Smooth muscle cell (in vitro differentiated cells): ENCODE results near the gene AKT3. TPM values are rescaled to one million over a fixed set of nuclear protein-coding genes. Genes with fewer than 3 reads are reported as not detected.
"Not testable (repeated sequence)": the region's sequence is repeated elsewhere in the genome, so short reads cannot be mapped to it uniquely, and the experiment has no call there.

ENCODE experiments used
- DNase-seq: peaks from one replicate; lab custom pipeline; 2025; ENCODE audit not compliant: unreplicated experiment; lab: John Stamatoyannopoulos, UW
- H2AFZ ChIP-seq: fragments of 200-600 bp; sonication (generic); 2 replicates; pipeline ENCODE4 v1.6.0; 2016; ENCODE audit warnings: antibody characterized with exemption, low read depth, mild to moderate bottlenecking
- H3F3A ChIP-seq: fragments of 200-600 bp; sonication (generic); 2 replicates; pipeline ENCODE4 v1.6.0; 2017; ENCODE audit warnings: antibody characterized with exemption, low read depth
- H3K27ac ChIP-seq: fragments of 200-600 bp; sonication (generic); 2 replicates; pipeline ENCODE4 v1.5.1; 2016; ENCODE audit warnings: low read depth, mild to moderate bottlenecking
- H3K27me3 ChIP-seq: fragments of 200-600 bp; sonication (generic); 2 replicates; pipeline ENCODE4 v1.6.1; 2016; ENCODE audit warnings: low read depth, mild to moderate bottlenecking
- H3K36me3 ChIP-seq: fragments of 200-600 bp; sonication (generic); 2 replicates; pipeline ENCODE4 v1.5.1; 2016; ENCODE audit warnings: low read depth
- H3K4me1 ChIP-seq: fragments of 200-600 bp; sonication (generic); 2 replicates; pipeline ENCODE4 v1.5.1; 2016; ENCODE audit warnings: low read depth
- H3K4me2 ChIP-seq: fragments of 200-600 bp; sonication (generic); 2 replicates; pipeline ENCODE4 v1.6.0; 2016; ENCODE audit warnings: mild to moderate bottlenecking
- H3K4me3 ChIP-seq: fragments of 200-600 bp; sonication (generic); 2 replicates; pipeline ENCODE4 v1.5.1; 2016; ENCODE audit warnings: mild to moderate bottlenecking
- H3K79me2 ChIP-seq: fragments of 200-600 bp; sonication (generic); 2 replicates; pipeline ENCODE4 v1.6.0; 2016; ENCODE audit warnings: low read depth, mild to moderate bottlenecking
- H3K9ac ChIP-seq: fragments of 200-600 bp; sonication (generic); 2 replicates; pipeline ENCODE4 v1.6.0; 2016; ENCODE audit warnings: low read depth
- H3K9me3 ChIP-seq: fragments of 200-600 bp; sonication (generic); replicated peaks from 2 replicates; pipeline ENCODE4 v1.5.1; 2016; ENCODE audit warnings: low read depth
- H4K20me1 ChIP-seq: fragments of 200-600 bp; sonication (generic); 2 replicates; pipeline ENCODE4 v1.6.0; 2016; ENCODE audit warnings: low read depth
- WGBS: methylation state at CpG from one replicate; pipeline ENCODE4 v1.1.7; 2016; ENCODE audit warnings: low lambda C conversion rate; 5-methylcytosine and 5-hydroxymethylcytosine counted together
- polyA plus RNA-seq: library from polyadenylated mRNA; unstranded; fragments of >200 nt; fragmentation: Nextera tagmentation; extraction: Ambion mirVana; gene quantifications from 2 replicates; pipeline ENCODE4 v1.2.1, GENCODE V29; 2016
- total RNA-seq: library from RNA; depleted of rRNA; stranded (reverse); fragments of >200 nt; gene quantifications from 2 replicates; pipeline ENCODE4 v1.2.3, GENCODE V29; 2014
- TF ChIP-seq, protein P1 (sequence below): fragments of 200-600 bp; sonication (generic); IDR thresholded peaks from 2 replicates; pipeline ENCODE4 v1.5.1; 2017; ENCODE audit warnings: borderline replicate concordance, mild to moderate bottlenecking, antibody characterized with exemption; ENCODE audit not compliant: insufficient read depth, poor library complexity, severe bottlenecking

AKT3 gene
- total and polyA plus RNA-seq, 2 experiments from 2014 or later = 5.5 to 32.3 TPM

DNA sequence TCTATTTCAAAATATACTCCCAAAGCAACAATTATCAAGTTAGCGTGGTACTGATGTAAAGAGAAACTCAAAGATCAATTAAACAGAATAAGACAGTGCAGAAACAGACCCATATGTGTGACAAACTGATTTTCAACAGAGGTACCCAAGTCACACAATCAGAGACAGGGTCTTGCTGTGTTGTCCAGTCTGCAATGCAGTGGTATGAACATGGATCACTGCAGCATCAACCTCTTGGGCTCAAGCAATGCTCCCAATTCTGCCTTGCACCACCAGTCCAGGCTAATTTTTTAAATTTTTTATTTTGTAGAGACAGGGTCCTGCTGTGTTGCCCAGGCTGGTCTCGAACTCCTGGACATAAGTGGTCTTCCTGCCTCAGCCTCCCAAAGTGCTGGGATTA, 255.6 kb downstream of the AKT3 start:
- Histone ChIP-seq H3K79me2 (no peaks in the 10 kb centered on the region), H3K9ac (no peak overlapping the region), H3K9me3 (no peaks in the 10 kb centered on the region), H3K27ac (no peak overlapping the region), H3K27me3 (no peaks in the 10 kb centered on the region), H3K4me1 (peaks cover 12% of the 10 kb centered on the region), H4K20me1 (no peaks in the 10 kb centered on the region), H3K4me2 (no peak overlapping the region), H2AFZ (no peak overlapping the region), H3K36me3 (no peaks in the 10 kb centered on the region), H3K4me3 (no peak overlapping the region), H3F3A (no peaks in the 10 kb centered on the region)
- 99% methylated on average over 2 of the region's 2 CpGs for WGBS
- TF ChIP-seq, protein P1, sequence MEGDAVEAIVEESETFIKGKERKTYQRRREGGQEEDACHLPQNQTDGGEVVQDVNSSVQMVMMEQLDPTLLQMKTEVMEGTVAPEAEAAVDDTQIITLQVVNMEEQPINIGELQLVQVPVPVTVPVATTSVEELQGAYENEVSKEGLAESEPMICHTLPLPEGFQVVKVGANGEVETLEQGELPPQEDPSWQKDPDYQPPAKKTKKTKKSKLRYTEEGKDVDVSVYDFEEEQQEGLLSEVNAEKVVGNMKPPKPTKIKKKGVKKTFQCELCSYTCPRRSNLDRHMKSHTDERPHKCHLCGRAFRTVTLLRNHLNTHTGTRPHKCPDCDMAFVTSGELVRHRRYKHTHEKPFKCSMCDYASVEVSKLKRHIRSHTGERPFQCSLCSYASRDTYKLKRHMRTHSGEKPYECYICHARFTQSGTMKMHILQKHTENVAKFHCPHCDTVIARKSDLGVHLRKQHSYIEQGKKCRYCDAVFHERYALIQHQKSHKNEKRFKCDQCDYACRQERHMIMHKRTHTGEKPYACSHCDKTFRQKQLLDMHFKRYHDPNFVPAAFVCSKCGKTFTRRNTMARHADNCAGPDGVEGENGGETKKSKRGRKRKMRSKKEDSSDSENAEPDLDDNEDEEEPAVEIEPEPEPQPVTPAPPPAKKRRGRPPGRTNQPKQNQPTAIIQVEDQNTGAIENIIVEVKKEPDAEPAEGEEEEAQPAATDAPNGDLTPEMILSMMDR = no peak
- no peak for DNase-seq

DNA sequence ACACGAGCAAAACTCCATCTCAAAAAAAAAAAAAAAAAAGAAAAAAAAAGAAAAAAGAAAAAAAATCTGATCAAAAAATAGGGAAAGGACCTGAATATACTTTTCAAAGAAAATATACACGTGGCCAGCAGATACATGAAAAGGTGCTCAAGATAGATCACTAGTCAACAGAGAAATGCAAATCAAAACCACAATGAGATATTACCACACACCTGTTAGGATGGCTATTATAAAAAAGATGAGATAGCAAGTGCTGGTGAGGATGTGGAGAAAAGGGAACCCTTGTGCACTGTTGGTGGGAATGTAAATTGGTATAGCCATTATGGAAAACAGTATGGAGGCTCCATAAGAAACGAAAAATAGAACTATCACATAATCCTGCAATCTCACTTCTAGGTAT, 260.8 kb downstream of the AKT3 start:
- not testable (repeated sequence) for H4K20me1 ChIP-seq, H3K4me1 ChIP-seq, H2AFZ ChIP-seq, H3K9me3 ChIP-seq, H3K9ac ChIP-seq, H3K79me2 ChIP-seq, H3K27ac ChIP-seq, H3K36me3 ChIP-seq, H3K4me2 ChIP-seq, H3K4me3 ChIP-seq, H3F3A ChIP-seq, H3K27me3 ChIP-seq, DNase-seq
- 95% methylated on average over 3 of the region's 3 CpGs for WGBS

DNA sequence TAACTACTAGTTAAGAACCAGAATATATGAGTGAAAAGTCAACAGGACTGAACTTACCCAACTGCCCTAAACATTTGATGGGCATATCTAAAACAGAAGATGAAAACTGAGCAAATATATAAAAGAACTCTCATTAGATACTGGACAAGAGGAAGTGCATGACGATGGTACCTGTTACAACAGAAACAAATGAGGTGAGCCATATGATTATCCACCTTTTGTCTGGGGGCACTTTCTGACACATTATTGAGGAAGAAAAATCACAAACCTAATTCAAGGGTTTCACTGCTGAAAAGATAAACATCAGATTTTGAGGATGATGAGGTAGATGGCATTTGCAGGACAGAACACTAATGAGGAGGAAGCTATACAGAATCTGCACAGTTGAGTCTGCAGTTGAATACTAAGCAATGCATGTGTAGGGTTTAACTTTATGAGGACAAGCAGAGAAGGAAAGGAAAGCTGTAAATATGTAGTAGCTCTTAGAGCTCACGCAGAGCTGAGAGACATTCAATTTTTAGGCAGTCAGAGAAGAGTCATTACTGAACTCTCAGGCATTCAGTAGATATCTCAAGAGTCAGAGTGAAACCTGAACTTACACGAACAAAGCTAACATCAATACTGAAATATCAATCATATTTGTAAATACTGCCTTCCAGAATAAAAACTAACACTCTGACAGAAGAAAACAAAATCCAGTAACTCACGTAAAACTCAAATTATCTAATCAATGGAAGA, 262.1 kb downstream of the AKT3 start:
- H4K20me1 ChIP-seq = no peaks in the 10 kb centered on the region
- WGBS = 88% methylated on average over 4 of the region's 4 CpGs
- H3K36me3 ChIP-seq = peaks cover 7% of the 10 kb centered on the region

DNA sequence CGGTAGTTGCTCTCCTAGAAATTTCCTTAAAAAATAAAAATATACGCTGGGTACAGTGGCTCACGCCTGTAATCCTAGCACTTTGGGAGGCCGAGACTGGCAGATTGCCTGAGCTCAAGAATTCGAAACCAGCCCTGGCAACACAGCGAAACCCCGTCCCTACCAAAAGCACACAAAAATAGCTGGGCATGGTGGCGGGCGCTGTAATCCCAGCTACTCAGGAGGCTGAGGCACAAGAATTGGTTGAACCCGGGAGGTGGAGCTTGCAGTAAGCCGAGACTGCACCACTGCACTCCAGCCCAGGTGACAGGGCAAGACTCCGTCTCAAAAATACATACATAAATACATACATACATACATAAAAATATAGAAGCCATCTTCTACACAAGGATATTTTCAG, 262.8 kb downstream of the AKT3 start:
- H3K79me2 ChIP-seq = peaks cover 4% of the 10 kb centered on the region
- H3K4me3 ChIP-seq = no peak overlapping the region
- H3K4me1 ChIP-seq = no peaks in the 10 kb centered on the region
- H3K9ac ChIP-seq = no peak overlapping the region
- 98% methylated on average over 12 of the region's 12 CpGs for WGBS
- no peak overlapping the region for H3K27ac ChIP-seq
- no peaks in the 10 kb centered on the region for H4K20me1 ChIP-seq
- TF ChIP-seq, protein P1 = no peak
- no peak for DNase-seq
- H3K36me3 ChIP-seq = peaks cover 7% of the 10 kb centered on the region
- no peaks in the 10 kb centered on the region for H3F3A ChIP-seq
- H2AFZ ChIP-seq = no peak overlapping the region
- H3K27me3 ChIP-seq = no peaks in the 10 kb centered on the region
- H3K4me2 ChIP-seq = no peak overlapping the region
- peaks cover 3% of the 10 kb centered on the region for H3K9me3 ChIP-seq

More for the DNA sequence above, 262.1 kb downstream of the AKT3 start:
- Histone ChIP-seq H3F3A (no peaks in the 10 kb centered on the region), H3K27me3 (no peaks in the 10 kb centered on the region), H3K9ac (no peak overlapping the region), H3K4me3 (no peak overlapping the region), H3K4me2 (no peak overlapping the region), H3K9me3 (peaks cover 3% of the 10 kb centered on the region), H3K27ac (no peak overlapping the region), H3K4me1 (no peaks in the 10 kb centered on the region), H3K79me2 (peaks cover 4% of the 10 kb centered on the region), H2AFZ (no peak overlapping the region)
- TF ChIP-seq, protein P1 = no peak
- DNase-seq = no peak
